Activated CD4-positive, alpha-beta T cell treated with anti-CD3 and anti-CD28 coated beads, Interleukin-2, amount 10 ng/mL, durations not matched to agents 7 days and 5 days (primary cell): ENCODE results near the gene CLK3. TPM values are rescaled to one million over a fixed set of nuclear protein-coding genes. Genes with fewer than 3 reads are reported as not detected.
"Not testable (repeated sequence)": the region's sequence is repeated elsewhere in the genome, so short reads cannot be mapped to it uniquely, and the experiment has no call there.

Experiments
- CTCF ChIA-PET: fragments of 350-600 bp; sonication (Branson Sonifier 250); formaldehyde crosslinking; loops from one replicate; lab custom pipeline; 2021; ENCODE audit warnings: antibody characterized with exemption; lab: Charles Lee
- POLR2A ChIA-PET: fragments of 350-600 bp; sonication (Branson Sonifier 250); formaldehyde crosslinking; loops from one replicate; lab custom pipeline; 2021; ENCODE audit warnings: antibody characterized with exemption; lab: Charles Lee
- DNase-seq: peaks from one replicate; pipeline ENCODE4 v3.0.0-alpha.2; 2020
- H3K27ac Mint-ChIP-seq: one replicate; pipeline ENCODE4 v1.8.0; 2021; ENCODE audit warnings: mild to moderate bottlenecking, moderate library complexity, mixed read lengths
- H3K27me3 Mint-ChIP-seq: one replicate; pipeline ENCODE4 v1.8.0; 2021; ENCODE audit warnings: mixed read lengths
- H3K36me3 Mint-ChIP-seq: one replicate; pipeline ENCODE4 v1.8.0; 2021; ENCODE audit warnings: low read depth, mixed read lengths
- H3K4me1 Mint-ChIP-seq: one replicate; pipeline ENCODE4 v1.8.0; 2021; ENCODE audit warnings: mixed read lengths
- H3K4me3 Mint-ChIP-seq: one replicate; pipeline ENCODE4 v1.8.0; 2021; ENCODE audit warnings: mild to moderate bottlenecking, moderate library complexity, mixed read lengths
- H3K9me3 Mint-ChIP-seq: one replicate; pipeline ENCODE4 v1.8.0; 2021; ENCODE audit warnings: mixed read lengths
- total RNA-seq, 2 experiments: library from RNA; stranded (reverse); gene quantifications; one replicate each; pipeline ENCODE4 v1.2.3, GENCODE V29; 2021

Gene CLK3
- total RNA-seq, 2 experiments from 2014 or later = 126 to 134 TPM

DNA sequence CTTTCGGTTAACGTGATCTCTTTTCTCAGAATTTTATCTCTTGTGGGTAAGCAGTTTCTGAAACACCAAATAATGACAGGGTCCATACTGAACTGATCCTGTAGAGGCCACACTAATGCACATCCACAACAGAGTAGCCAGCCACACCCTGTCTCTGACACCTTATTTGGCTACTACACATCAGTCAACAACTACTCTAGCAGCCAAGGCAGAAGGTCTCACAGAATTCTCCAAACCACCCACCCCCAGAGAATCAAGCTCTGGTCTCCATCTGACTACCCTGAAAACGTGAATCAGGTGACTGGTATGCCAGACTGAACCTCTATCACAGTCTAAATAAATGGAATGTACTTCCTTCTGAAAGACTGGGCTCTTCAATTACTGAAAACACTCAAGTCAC, 42.2 kb downstream of the CLK3 start:
- no peaks in the 10 kb centered on the region for H3K27me3 Mint-ChIP-seq
- ChIA-PET POLR2A (no interaction called here), CTCF (interaction anchor here (1.4 to 2.0 kb wide), 3 partner anchors 9 to 111 kb away, joined by 3 to 6 read pairs (median 5); no protein-coding TSS in a partner anchor)
- H3K36me3 Mint-ChIP-seq = no peaks in the 10 kb centered on the region
- no peak for DNase-seq
- H3K9me3 Mint-ChIP-seq = no peaks in the 10 kb centered on the region
- H3K4me1 Mint-ChIP-seq = peaks cover 19% of the 10 kb centered on the region
- no peak overlapping the region for H3K27ac Mint-ChIP-seq
- no peak overlapping the region for H3K4me3 Mint-ChIP-seq

DNA sequence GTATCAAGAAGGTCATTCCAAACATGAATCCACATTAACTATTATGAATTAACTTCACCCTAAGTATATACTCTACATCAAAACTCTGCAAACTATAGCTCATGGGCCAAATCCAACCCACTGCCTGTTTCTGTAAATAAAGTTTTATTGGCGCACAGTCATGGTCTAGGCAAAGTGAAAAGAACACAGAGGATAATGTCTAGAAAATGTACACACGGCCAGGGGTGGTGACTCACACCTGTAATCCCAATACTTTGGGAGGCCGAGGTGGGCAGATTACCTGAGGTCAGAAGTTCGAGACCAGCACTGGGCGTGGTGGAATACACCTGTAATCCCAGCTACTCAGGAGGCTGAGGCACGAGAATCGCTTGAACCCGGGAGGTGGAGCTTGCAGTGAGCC, 45.6 kb downstream of the CLK3 start:
- H3K4me1 Mint-ChIP-seq = peaks cover 12% of the 10 kb centered on the region
- H3K36me3 Mint-ChIP-seq, POLR2A ChIA-PET, H3K27me3 Mint-ChIP-seq, H3K4me3 Mint-ChIP-seq, H3K27ac Mint-ChIP-seq, H3K9me3 Mint-ChIP-seq, DNase-seq: not testable (repeated sequence)
- CTCF ChIA-PET = interaction anchor here (0.7 to 1.2 kb wide), 2 partner anchors 40 to 703 kb away, joined by 3 read pairs; no protein-coding TSS in a partner anchor

DNA sequence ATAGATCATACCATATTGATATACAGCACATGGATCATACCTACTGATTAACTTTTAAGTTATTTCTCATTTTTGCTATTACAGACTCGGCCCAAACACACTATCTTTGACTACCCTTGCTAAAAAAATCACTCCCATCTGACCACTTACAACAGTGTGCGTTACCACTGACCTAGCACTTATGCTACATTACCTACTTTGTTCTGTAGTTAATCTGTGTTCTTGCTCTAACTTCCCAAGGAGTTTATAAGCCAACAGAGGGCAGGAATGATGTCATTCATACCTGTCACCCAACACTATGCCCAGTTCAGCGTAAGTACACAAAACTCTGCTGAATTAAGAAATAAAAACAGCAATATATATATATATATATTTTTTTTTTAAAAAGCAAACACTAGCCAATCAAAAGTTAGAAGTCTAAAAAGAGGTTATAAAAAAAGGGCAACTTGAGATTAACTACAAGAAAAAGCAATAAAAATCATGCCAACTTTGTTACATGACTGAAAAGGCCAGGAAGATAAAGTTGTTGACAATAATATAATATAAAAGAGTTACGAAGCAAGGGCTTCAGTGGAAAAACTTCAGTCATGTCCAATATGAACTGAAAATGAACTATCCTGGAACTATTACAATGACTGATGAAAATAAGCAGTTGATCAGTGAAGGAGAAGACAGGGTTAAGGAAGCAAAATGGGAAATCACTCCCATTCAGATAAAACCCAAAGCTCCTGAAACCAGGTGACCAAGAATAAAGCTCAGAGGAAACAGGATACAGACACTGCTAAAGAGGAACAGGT, 46.6 kb downstream of the CLK3 start:
- Mint-ChIP-seq H3K9me3 (no peaks in the 10 kb centered on the region), H3K27ac (no peak overlapping the region), H3K36me3 (no peaks in the 10 kb centered on the region), H3K4me1 (peaks cover 12% of the 10 kb centered on the region), H3K4me3 (no peak overlapping the region), H3K27me3 (no peaks in the 10 kb centered on the region)
- DNase-seq = no peak
- CTCF ChIA-PET = interaction anchor here (0.7 kb wide), 1 partner anchor 85 kb away, joined by 3 read pairs; no protein-coding TSS in a partner anchor
- POLR2A ChIA-PET = no interaction called here

DNA sequence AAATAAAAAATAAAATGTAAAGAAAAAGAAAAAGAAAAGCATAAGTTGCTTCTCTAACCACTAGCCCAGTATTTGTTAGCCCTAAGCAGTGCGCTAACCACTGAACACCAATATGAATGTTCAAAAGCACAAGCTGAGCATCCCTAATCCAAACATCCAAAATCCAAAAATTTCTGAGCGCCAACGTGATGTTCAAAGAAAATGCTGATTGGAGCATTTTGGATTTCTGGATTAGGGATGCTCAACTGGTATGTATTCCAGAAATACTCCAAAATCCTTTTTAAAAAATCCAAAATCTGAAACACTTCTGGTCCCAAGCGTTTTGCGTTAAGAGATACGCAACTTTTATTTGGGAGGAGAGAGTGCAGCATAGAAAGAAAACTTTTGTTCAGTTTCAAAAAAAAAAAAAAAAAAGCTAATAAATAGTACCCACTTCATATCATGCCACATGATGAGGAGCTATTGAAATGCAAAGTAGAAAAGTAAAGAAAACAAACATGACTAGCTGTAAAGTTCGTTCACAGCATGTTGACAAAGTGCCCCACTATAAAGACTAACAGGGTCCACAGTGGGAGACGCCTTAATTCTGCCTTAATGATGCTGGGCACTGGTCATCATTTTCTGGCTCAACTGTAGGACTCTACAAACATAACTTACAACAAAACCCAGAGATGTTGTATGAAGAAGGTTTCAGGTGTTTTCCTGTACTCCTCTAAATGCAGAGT, 47.8 kb downstream of the CLK3 start:
- H3K27me3 Mint-ChIP-seq = no peaks in the 10 kb centered on the region
- DNase-seq = no peak
- H3K9me3 Mint-ChIP-seq = no peaks in the 10 kb centered on the region
- ChIA-PET POLR2A (no interaction called here), CTCF (interaction anchor here (0.6 to 1.1 kb wide), 5 partner anchors 11 to 331 kb away, joined by 3 to 4 read pairs (median 3); no protein-coding TSS in a partner anchor)
- no peak overlapping the region for H3K27ac Mint-ChIP-seq
- H3K36me3 Mint-ChIP-seq = no peaks in the 10 kb centered on the region
- peaks cover 6% of the 10 kb centered on the region for H3K4me1 Mint-ChIP-seq
- no peak overlapping the region for H3K4me3 Mint-ChIP-seq

DNA sequence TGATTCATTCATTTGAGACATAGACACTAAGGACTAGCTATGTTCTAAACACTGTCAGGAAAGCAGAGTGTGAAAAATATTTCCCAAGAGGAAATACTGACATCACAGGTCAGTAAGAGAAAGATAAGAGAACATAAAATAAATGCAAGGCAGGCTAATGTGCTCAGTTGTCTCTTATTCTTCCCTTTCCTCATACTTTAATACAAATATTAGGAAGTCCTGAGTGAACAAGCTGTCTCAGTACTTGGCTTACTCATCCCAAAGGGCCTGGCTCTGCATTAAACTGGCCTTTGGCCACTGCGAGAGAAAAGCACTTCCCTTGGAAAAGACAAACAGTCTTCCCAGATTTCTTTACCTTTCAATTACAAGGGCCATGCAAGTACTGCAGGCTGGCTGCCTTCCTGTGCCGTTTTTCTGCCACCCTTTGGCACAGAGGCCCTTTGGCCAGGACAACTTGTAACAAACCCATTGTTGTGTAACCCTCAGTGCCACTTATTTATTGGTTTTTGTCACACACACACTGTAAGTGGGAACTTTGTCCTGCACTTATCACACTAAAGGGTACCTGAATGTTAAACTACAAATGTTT, 48.5 kb downstream of the CLK3 start:
- Mint-ChIP-seq H3K4me3 (no peak overlapping the region), H3K27me3 (no peaks in the 10 kb centered on the region), H3K27ac (no peak overlapping the region), H3K36me3 (no peaks in the 10 kb centered on the region), H3K9me3 (no peaks in the 10 kb centered on the region), H3K4me1 (peaks cover 5% of the 10 kb centered on the region)
- DNase-seq = no peak
- ChIA-PET POLR2A (no interaction called here), CTCF (interaction anchor here (0.6 to 1.1 kb wide), 5 partner anchors 11 to 331 kb away, joined by 3 to 4 read pairs (median 3); no protein-coding TSS in a partner anchor)

DNA sequence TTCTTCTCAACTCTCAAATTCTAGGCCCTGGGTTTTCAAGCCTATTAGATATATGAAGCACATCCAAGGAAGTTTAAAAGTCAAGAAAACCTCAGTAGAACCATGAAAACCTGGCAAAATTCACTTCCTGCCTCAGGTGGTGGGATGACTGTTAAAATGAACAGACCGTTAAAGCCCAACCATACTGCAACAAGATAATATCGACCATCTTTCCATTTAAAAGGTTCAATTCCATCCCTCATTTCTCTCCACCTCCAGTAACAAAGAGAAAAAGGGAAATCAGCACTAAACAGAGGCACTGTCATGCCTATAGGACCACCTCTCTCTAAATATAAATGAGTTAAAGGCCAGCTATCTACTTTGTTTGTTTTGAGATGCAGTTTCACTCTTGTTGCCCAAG, 49.0 kb downstream of the CLK3 start:
- no peak overlapping the region for H3K4me3 Mint-ChIP-seq
- no peak overlapping the region for H3K27ac Mint-ChIP-seq
- ChIA-PET CTCF (interaction anchor here (0.6 to 1.5 kb wide), 2 partner anchors 33 to 127 kb away, joined by 3 read pairs; no protein-coding TSS in a partner anchor), POLR2A (no interaction called here)
- peaks cover 5% of the 10 kb centered on the region for H3K4me1 Mint-ChIP-seq
- no peaks in the 10 kb centered on the region for H3K9me3 Mint-ChIP-seq
- no peaks in the 10 kb centered on the region for H3K36me3 Mint-ChIP-seq
- no peaks in the 10 kb centered on the region for H3K27me3 Mint-ChIP-seq
- DNase-seq = no peak

DNA sequence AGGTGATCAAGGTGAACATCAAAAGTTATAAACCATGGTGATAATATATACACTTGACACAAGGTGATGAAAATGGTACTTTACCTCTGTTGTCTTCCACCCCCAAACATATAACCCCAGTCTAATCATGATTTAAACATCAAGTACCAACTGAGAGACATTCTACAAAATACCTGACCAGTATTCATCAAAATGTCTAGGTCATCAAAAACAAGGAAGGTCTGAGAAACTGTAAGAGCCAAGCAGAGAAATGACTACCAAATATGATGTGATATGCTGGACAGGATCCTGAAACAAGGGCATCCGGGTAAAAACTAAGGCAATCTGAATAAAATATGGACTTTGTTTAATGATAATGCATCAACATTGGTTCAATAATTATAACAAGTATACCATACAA, 52.3 kb downstream of the CLK3 start:
- no peak for DNase-seq
- Mint-ChIP-seq H3K9me3 (no peaks in the 10 kb centered on the region), H3K4me3 (no peak overlapping the region), H3K27me3 (no peaks in the 10 kb centered on the region), H3K27ac (no peak overlapping the region), H3K36me3 (peaks cover 10% of the 10 kb centered on the region), H3K4me1 (peaks cover 2% of the 10 kb centered on the region)
- CTCF ChIA-PET = no interaction called here
- POLR2A ChIA-PET = no interaction called here

DNA sequence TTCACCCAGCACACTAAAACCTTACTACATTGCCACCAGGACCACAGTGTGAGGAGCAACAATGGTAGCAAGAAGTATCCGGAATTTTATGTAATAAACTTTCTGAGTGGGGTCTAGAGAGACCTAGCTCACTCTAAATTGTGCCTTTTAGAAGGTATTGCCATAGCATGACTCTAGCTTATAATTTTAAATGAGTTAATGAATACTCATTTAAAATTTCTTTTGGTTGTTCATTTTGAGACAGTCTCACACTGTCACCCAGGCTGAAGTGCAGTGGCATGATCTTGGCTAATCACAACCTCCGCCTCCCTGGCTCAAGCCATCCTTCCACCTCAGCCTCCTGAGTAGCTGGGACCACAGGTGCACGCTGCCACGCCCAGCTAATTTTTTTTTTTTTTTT, 54.0 kb downstream of the CLK3 start:
- H3K36me3 Mint-ChIP-seq = peaks cover 17% of the 10 kb centered on the region
- ChIA-PET CTCF (interaction anchor here (0.6 to 1.0 kb wide), 3 partner anchors 12 to 621 kb away, joined by 3 to 5 read pairs (median 4); no protein-coding TSS in a partner anchor), POLR2A (no interaction called here)
- no peak for DNase-seq
- no peaks in the 10 kb centered on the region for H3K4me1 Mint-ChIP-seq
- no peak overlapping the region for H3K4me3 Mint-ChIP-seq
- H3K27me3 Mint-ChIP-seq = no peaks in the 10 kb centered on the region
- H3K27ac Mint-ChIP-seq = no peak overlapping the region
- H3K9me3 Mint-ChIP-seq = no peaks in the 10 kb centered on the region

DNA sequence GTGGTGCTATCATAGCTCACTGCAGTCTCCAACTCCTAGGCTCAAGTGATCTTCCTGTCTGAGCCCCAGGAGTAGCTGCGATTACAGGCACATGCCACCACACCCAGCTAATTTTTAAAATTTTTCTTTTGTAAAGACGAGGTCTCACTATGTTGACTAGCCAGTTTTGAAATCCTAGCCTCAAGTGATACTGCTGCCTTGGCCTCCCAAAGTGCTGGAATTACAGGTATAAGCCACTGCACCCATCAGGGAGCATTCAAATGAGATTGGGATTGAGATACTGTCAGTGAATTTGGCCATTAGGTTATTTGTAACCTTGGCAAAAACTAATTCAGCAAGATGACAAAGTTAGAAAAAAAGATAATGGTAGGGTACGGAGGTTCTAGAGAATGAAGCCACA, 58.5 kb downstream of the CLK3 start:
- POLR2A ChIA-PET = interaction anchor here (0.6 kb wide), 1 partner anchor 194 kb away, joined by 4 read pairs; no protein-coding TSS in a partner anchor
- peaks cover 3% of the 10 kb centered on the region for H3K4me1 Mint-ChIP-seq
- H3K9me3 Mint-ChIP-seq = no peaks in the 10 kb centered on the region
- CTCF ChIA-PET = interaction anchor here (1.0 kb wide), 1 partner anchor 11 kb away, joined by 3 read pairs; no protein-coding TSS in a partner anchor
- H3K36me3 Mint-ChIP-seq = peaks cover 17% of the 10 kb centered on the region
- H3K4me3 Mint-ChIP-seq = no peak overlapping the region
- H3K27ac Mint-ChIP-seq = no peak overlapping the region
- H3K27me3 Mint-ChIP-seq = no peaks in the 10 kb centered on the region
- DNase-seq = no peak

DNA sequence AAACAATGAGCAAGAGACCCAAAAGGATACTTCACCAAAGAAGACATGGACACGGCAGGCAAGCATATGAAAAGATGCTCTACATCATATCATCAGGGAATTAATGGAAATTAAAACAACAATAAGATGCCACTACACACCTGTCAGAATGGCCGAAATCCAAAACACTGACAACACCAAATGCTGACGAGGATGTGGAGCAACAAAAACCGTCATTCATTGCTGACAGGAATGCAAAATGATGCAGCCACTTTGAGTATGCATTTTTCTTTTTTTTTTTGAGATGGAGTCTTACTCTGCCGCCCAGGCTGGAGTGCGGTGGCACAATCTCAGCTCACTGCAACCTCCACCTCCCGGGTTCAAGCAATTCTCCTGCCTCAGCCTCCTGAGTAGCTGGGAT, 61.2 kb downstream of the CLK3 start:
- Mint-ChIP-seq H3K9me3 (no peaks in the 10 kb centered on the region), H3K27ac (no peak overlapping the region), H3K36me3 (peaks cover 11% of the 10 kb centered on the region), H3K4me3 (no peak overlapping the region), H3K4me1 (peaks cover 3% of the 10 kb centered on the region), H3K27me3 (no peaks in the 10 kb centered on the region)
- CTCF ChIA-PET = no interaction called here
- POLR2A ChIA-PET = no interaction called here
- DNase-seq = no peak
